Activated B cell treated with CpG ODN at 0.5 μM for 24 hours (primary cell): ENCODE data around the gene ARHGAP24. TPM values are rescaled to one million over a fixed set of nuclear protein-coding genes. Genes with fewer than 3 reads are reported as not detected.

Experiments
- ATAC-seq: fragments of 200-7000 bp; cut with Tn5 transposase; one replicate; pipeline ENCODE4 v1.10.0; 2021; ENCODE audit warnings: low read depth, mild to moderate bottlenecking, moderate library complexity
- CTCF ChIA-PET: fragments of 350-600 bp; sonication (Branson Sonifier 250); formaldehyde crosslinking; loops from one replicate; lab custom pipeline; 2021; ENCODE audit warnings: antibody characterized with exemption; lab: Charles Lee
- POLR2A ChIA-PET: fragments of 350-600 bp; sonication (Branson Sonifier 250); formaldehyde crosslinking; loops from one replicate; lab custom pipeline; 2021; ENCODE audit warnings: antibody characterized with exemption; lab: Charles Lee
- DNase-seq: peaks from one replicate; pipeline ENCODE4 v3.0.0; 2022
- H3K27ac Mint-ChIP-seq: one replicate; pipeline ENCODE4 v1.8.0; 2020; ENCODE audit warnings: mixed read lengths
- H3K27me3 Mint-ChIP-seq: one replicate; pipeline ENCODE4 v1.8.0; 2021; ENCODE audit warnings: mixed read lengths
- H3K36me3 Mint-ChIP-seq: one replicate; pipeline ENCODE4 v1.8.0; 2021; ENCODE audit warnings: low read depth, mixed read lengths
- H3K4me1 Mint-ChIP-seq: one replicate; pipeline ENCODE4 v1.8.0; 2021; ENCODE audit warnings: mixed read lengths
- H3K4me3 Mint-ChIP-seq: one replicate; pipeline ENCODE4 v1.8.0; 2020; ENCODE audit warnings: mild to moderate bottlenecking, mixed read lengths
- H3K9me3 Mint-ChIP-seq: one replicate; pipeline ENCODE4 v1.8.0; 2020; ENCODE audit warnings: mixed read lengths
- CTCF ChIP-seq: fragments of 200-600 bp; IDR thresholded peaks from one replicate; pipeline ENCODE4 v1.8.0; 2022; ENCODE audit warnings: antibody characterized with exemption, mild to moderate bottlenecking
- intact Hi-C: fragments of 100-400 bp; cut with micrococcal nuclease; formaldehyde crosslinking; loops from one replicate; pipeline ENCODE4 v1.15.1; 2024
- total RNA-seq: library from RNA; stranded (reverse); gene quantifications from 2 replicates; pipeline ENCODE4 v1.2.3, GENCODE V29; 2022

ARHGAP24 gene
- total RNA-seq, 1 donor from 2014 or later = 231 TPM

GRCh38 chr4:85595098-85595775 lies 120.3 kb downstream of the ARHGAP24 start:
- Mint-ChIP-seq H3K36me3 (peaks cover 17% of the 10 kb centered on the region), H3K4me3 (no peak overlapping the region), H3K4me1 (peaks cover 46% of the 10 kb centered on the region), H3K9me3 (peaks cover 3% of the 10 kb centered on the region), H3K27me3 (no peaks in the 10 kb centered on the region), H3K27ac (no peak overlapping the region)
- no peak for TF ChIP-seq CTCF
- POLR2A ChIA-PET = no interaction called here
- DNase-seq (no peak), ATAC-seq (no peak)
- CTCF ChIA-PET = no interaction called here
- intact Hi-C loops = no loop called here

GRCh38 chr4:85595796-85596559 lies 121.0 kb downstream of the ARHGAP24 start:
- Mint-ChIP-seq H3K27me3 (no peaks in the 10 kb centered on the region), H3K36me3 (peaks cover 17% of the 10 kb centered on the region), H3K9me3 (peaks cover 3% of the 10 kb centered on the region), H3K4me3 (no peak overlapping the region), H3K27ac (no peak overlapping the region), H3K4me1 (peaks cover 47% of the 10 kb centered on the region)
- intact Hi-C loops = no loop called here
- ATAC-seq = no peak
- POLR2A ChIA-PET = no interaction called here
- CTCF ChIA-PET = interaction anchor here (1.4 kb wide), 1 partner anchor 225 kb away, joined by 3 read pairs; no protein-coding TSS in a partner anchor
- no peak for TF ChIP-seq CTCF
- DNase-seq = no peak

- no peaks in the 10 kb centered on the region for H3K27me3 Mint-ChIP-seq
- intact Hi-C loops = no loop called here
- no peak overlapping the region for H3K27ac Mint-ChIP-seq
Measured at GRCh38 chr4:85598936-85599335, 124.0 kb downstream of the ARHGAP24 start.

GRCh38 chr4:85600501-85600900 lies 125.6 kb downstream of the ARHGAP24 start:
- H3K9me3 Mint-ChIP-seq = no peaks in the 10 kb centered on the region
- intact Hi-C loops = no loop called here
- DNase-seq (no peak), ATAC-seq (no peak)
- H3K4me3 Mint-ChIP-seq = no peak overlapping the region
- ChIA-PET POLR2A (no interaction called here), CTCF (no interaction called here)
- H3K4me1 Mint-ChIP-seq = peaks cover 41% of the 10 kb centered on the region
- peaks cover 2% of the 10 kb centered on the region for H3K36me3 Mint-ChIP-seq
- no peaks in the 10 kb centered on the region for H3K27me3 Mint-ChIP-seq
- no peak overlapping the region for H3K27ac Mint-ChIP-seq
- no peak for TF ChIP-seq CTCF

More at GRCh38 chr4:85598936-85599335, 124.0 kb downstream of the ARHGAP24 start:
- Mint-ChIP-seq H3K36me3 (peaks cover 2% of the 10 kb centered on the region), H3K4me1 (peaks cover 45% of the 10 kb centered on the region), H3K9me3 (no peaks in the 10 kb centered on the region), H3K4me3 (no peak overlapping the region)
- ChIA-PET CTCF (no interaction called here), POLR2A (no interaction called here)
- DNase-seq (no peak), ATAC-seq (no peak)
- no peak for TF ChIP-seq CTCF
